ENCODE measurements around the gene GRIN2C.
A peak's percentile ranks its signal among the peaks of the same experiment; 100 is the strongest.

Gene GRIN2C

DNA sequence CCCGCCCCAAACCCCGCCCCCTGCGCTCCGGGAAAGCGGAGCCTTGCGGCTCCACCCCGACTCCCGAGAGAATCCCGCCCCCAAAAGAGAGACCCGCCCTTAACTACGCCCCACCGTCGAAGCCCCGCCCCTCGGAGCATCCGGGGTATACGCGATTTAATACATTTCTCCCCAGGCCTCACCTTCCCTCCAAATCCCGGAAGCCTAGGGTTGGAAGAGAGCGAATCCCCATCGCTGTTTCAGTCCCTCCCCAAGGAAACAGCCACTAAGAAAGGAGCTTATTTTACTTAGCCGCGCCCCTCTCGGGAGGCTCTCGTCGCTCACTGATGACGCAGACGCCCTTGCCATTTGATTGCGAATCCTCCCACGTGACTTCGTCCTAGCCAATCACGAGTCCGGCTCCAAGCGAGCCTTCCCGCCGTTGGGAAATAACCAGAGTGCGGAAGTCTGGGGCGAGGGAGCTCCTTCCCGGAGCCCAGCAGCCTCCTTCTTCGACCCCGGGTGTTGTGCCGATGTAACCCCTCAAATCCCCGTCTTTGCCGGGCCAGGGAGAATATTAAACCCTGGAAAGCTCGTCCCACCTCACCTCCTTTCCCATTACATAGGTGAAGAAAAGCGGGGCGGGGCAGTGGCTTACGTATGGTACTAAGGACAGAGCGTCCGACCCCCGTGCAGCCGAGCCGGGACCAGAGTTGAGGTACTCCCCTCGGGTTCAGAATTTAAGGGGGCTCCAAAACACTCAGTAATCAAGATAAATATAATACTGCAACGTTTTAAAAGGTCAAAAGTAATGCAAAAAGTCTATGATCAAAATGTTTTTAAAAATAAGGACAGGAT, 13.6 kb upstream of the GRIN2C start:
- Histone ChIP-seq H2AFZ (ENCODE audit: low read length) (peak overlapping the region; percentile 97), H2BK12ac (ENCODE audit: low read length) (no peak overlapping the region), H3K14ac (ENCODE audit: low read length) (no peak overlapping the region), H4K91ac (ENCODE audit: low read depth, low read length, poor library complexity) (no peak overlapping the region), H3K27ac (replicated peaks; ENCODE audit: low read length) (peak overlapping the region; percentile 14), H3K9me3 (replicated peaks in 1 of 2; ENCODE audit: control insufficient read depth in 2 of 2, insufficient read depth in 1 of 2, low read depth in 1 of 2, low read length in 2 of 2) (no peaks in the 10 kb centered on the region), H3K4me3 (ENCODE audit: low read length in 2 of 2) (peak overlapping the region; percentile 85 to 92), H2AK5ac (ENCODE audit: low read depth, low read length) (no peak overlapping the region), H2BK5ac (ENCODE audit: low read length) (peak overlapping the region; percentile 93), H3K4me2 (ENCODE audit: insufficient read depth, low read length, poor library complexity, severe bottlenecking) (peak overlapping the region; percentile 59), H2BK120ac (ENCODE audit: low read depth, low read length) (no peak overlapping the region), H3K23ac (ENCODE audit: low read depth, low read length, poor library complexity) (peak overlapping the region; percentile 96), H3K36me3 (replicated peaks in 1 of 2; ENCODE audit: control insufficient read depth in 2 of 2, insufficient read depth in 2 of 2, low read length in 2 of 2) (peaks cover 5 to 30% of the 10 kb centered on the region in 2 donors), H3K18ac (ENCODE audit: low read length) (peak overlapping the region; percentile 76), H4K8ac (ENCODE audit: low read depth, low read length) (no peak overlapping the region), H3K27me3 (ENCODE audit: control insufficient read depth in 3 of 3, insufficient read depth in 3 of 3, low read depth in 1 of 3, low read length in 3 of 3) (peaks cover 0 to 23% (median 0%) of the 10 kb centered on the region in 3 experiments), H2BK15ac (ENCODE audit: low read length) (no peak overlapping the region), H3K9ac (ENCODE audit: low read depth, low read length, poor library complexity) (peak overlapping the region; percentile 75), H3K4ac (ENCODE audit: low read length) (no peak overlapping the region), H3K79me1 (ENCODE audit: low read depth, low read length) (peaks cover 7% of the 10 kb centered on the region), H3K4me1 (ENCODE audit: control insufficient read depth in 2 of 2, insufficient read depth in 1 of 2, low read depth in 1 of 2, low read length in 2 of 2) (peaks cover 14 to 15% of the 10 kb centered on the region in 2 donors)
- WGBS, 2 donors (ENCODE audit: extremely low coverage in 2 of 2, insufficient read length in 2 of 2, insufficient replicate concordance in 1 of 2) = no CpG with 5 or more reads among the region's 55 CpGs
- peak; percentile 100 for DNase-seq (ENCODE audit: low spot score)

DNA sequence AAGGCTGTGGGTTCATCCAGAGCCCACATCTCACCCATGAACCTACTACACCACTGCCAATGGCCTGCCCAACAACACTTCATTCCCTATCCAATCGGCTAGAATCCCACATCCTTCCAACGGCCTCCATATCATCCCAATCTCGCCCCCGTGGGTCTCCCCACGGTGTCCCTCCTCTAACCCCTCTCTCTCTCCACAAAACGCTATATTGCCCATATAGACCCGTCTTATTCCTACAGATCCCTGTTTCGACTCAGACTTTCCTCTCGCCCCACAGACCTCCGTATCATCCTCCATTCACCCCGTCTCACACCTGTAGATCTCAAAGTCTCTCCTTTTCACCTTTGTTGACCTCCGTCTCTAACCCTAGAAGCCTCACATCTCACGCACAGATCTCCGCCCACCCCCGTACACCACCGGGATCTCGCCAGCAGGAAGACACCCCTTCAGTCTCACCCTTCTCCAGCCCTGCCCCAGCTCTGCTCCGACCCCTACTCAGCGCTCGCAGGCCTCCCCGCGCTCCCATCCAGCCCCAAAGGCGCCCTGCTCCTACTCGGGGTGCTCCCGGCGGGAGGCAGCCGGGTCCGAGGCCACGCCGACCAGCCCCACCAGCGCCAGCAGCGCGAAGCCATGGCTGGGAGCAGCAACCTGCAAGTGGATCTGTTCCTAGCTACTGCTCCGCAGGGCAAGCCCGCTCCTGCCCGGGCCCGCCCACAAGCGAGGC, 12.8 kb upstream of the GRIN2C start, which contains the start of gene FDXR:
FDXR (minus strand) TSS at position 682 of the 724 bp plus-strand sequence; CDS start at position 632, 50 bp downstream.
- H2AK5ac ChIP-seq (ENCODE audit: low read depth, low read length) = peak within 1 kb of the TSS; percentile 23
- H4K91ac ChIP-seq (ENCODE audit: low read depth, low read length, poor library complexity) = no peak within 1 kb of the TSS
- peak within 1 kb of the TSS; percentile 99 for H3K9ac ChIP-seq (ENCODE audit: low read depth, low read length, poor library complexity)
- H2BK5ac ChIP-seq (ENCODE audit: low read length) = peak within 1 kb of the TSS; percentile 93
- H3K4ac ChIP-seq (ENCODE audit: low read length) = no peak within 1 kb of the TSS
- no peak for DNase-seq (ENCODE audit: low spot score)
- peaks cover 5 to 30% of the 10 kb centered on the region in 2 donors for H3K36me3 ChIP-seq (replicated peaks in 1 of 2; ENCODE audit: control insufficient read depth in 2 of 2, insufficient read depth in 2 of 2, low read length in 2 of 2)
- peaks cover 0 to 15% (median 0%) of the 10 kb centered on the region in 3 experiments for H3K27me3 ChIP-seq (ENCODE audit: control insufficient read depth in 3 of 3, insufficient read depth in 3 of 3, low read depth in 1 of 3, low read length in 3 of 3)
- H3K23ac ChIP-seq (ENCODE audit: low read depth, low read length, poor library complexity) = peak within 1 kb of the TSS; percentile 96
- H3K4me1 ChIP-seq (ENCODE audit: control insufficient read depth in 2 of 2, insufficient read depth in 1 of 2, low read depth in 1 of 2, low read length in 2 of 2) = peaks cover 14 to 15% of the 10 kb centered on the region in 2 donors
- peak within 1 kb of the TSS; percentile 75 for H3K27ac ChIP-seq (replicated peaks; ENCODE audit: low read length)
- H4K8ac ChIP-seq (ENCODE audit: low read depth, low read length) = no peak within 1 kb of the TSS
- peak within 1 kb of the TSS; percentile 100 for H3K14ac ChIP-seq (ENCODE audit: low read length)
- no peak within 1 kb of the TSS for H2BK12ac ChIP-seq (ENCODE audit: low read length)
- H3K79me1 ChIP-seq (ENCODE audit: low read depth, low read length) = peaks cover 7% of the 10 kb centered on the region
- peak within 1 kb of the TSS; percentile 91 for H2BK15ac ChIP-seq (ENCODE audit: low read length)
- peak within 1 kb of the TSS; percentile 99 for H3K18ac ChIP-seq (ENCODE audit: low read length)
- H3K4me2 ChIP-seq (ENCODE audit: insufficient read depth, low read length, poor library complexity, severe bottlenecking) = peak within 1 kb of the TSS; percentile 89
- H3K9me3 ChIP-seq (replicated peaks in 1 of 2; ENCODE audit: control insufficient read depth in 2 of 2, insufficient read depth in 1 of 2, low read depth in 1 of 2, low read length in 2 of 2) = no peaks in the 10 kb centered on the region
- H2BK120ac ChIP-seq (ENCODE audit: low read depth, low read length) = peak within 1 kb of the TSS; percentile 76
- peak within 1 kb of the TSS; percentile 92 to 95 for H3K4me3 ChIP-seq (ENCODE audit: low read length in 2 of 2)
- WGBS, 2 donors (ENCODE audit: extremely low coverage in 2 of 2, insufficient read length in 2 of 2, insufficient replicate concordance in 1 of 2) = no CpG with 5 or more reads among the region's 38 CpGs
- H2AFZ ChIP-seq (ENCODE audit: low read length) = peak within 1 kb of the TSS; percentile 97

DNA sequence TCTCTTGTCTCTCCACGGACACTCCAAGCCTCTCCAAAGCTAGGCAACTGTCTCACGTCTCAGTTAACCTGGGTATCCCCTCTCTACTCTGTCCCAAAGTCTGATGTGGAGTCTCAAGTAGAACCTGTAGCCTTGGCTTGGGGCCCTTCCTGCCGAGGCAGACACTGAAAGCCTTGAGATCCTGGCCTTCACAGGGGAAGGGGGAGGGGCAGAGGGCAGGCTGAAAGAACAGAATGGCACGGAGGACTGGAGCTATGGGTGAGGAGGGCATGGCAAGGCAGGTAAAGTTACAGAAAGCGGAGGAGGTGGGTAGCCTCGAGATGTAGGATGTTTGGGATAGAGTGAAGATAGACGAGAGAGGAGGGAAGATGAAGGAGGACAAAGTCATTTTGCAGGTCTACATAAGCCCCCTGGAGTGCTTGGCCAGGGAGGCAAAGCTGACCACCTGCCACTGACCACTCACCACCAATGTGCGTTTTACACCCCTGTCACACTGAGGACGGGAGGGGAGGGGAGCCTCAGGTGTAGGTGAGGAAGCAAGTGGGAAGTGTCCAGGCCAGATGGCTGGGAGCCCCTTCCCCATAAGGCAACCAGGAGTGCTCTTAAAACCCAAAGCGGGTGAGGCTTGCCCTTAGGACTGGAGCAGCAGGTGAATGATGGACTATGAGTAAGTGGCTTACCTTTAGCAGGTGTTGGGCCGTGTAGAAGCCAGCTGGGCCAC, 11.8 kb upstream of the GRIN2C start:
- Histone ChIP-seq H3K23ac (ENCODE audit: low read depth, low read length, poor library complexity) (no peak overlapping the region), H3K27ac (replicated peaks; ENCODE audit: low read length) (no peak overlapping the region), H3K4ac (ENCODE audit: low read length) (no peak overlapping the region), H4K8ac (ENCODE audit: low read depth, low read length) (no peak overlapping the region), H2BK15ac (ENCODE audit: low read length) (no peak overlapping the region), H3K14ac (ENCODE audit: low read length) (no peak overlapping the region), H2AFZ (ENCODE audit: low read length) (no peak overlapping the region), H3K4me1 (ENCODE audit: control insufficient read depth in 2 of 2, insufficient read depth in 1 of 2, low read depth in 1 of 2, low read length in 2 of 2) (peaks cover 14 to 15% of the 10 kb centered on the region in 2 donors), H3K36me3 (replicated peaks in 1 of 2; ENCODE audit: control insufficient read depth in 2 of 2, insufficient read depth in 2 of 2, low read length in 2 of 2) (peaks cover 5 to 34% of the 10 kb centered on the region in 2 donors), H2BK5ac (ENCODE audit: low read length) (peak overlapping the region; percentile 9), H3K4me3 (ENCODE audit: low read length in 2 of 2) (peak overlapping the region; percentile 2 to 92), H2BK120ac (ENCODE audit: low read depth, low read length) (no peak overlapping the region), H2AK5ac (ENCODE audit: low read depth, low read length) (peak overlapping the region; percentile 23), H3K4me2 (ENCODE audit: insufficient read depth, low read length, poor library complexity, severe bottlenecking) (peak overlapping the region; percentile 89), H2BK12ac (ENCODE audit: low read length) (no peak overlapping the region), H3K9me3 (replicated peaks in 1 of 2; ENCODE audit: control insufficient read depth in 2 of 2, insufficient read depth in 1 of 2, low read depth in 1 of 2, low read length in 2 of 2) (no peaks in the 10 kb centered on the region), H3K27me3 (ENCODE audit: control insufficient read depth in 3 of 3, insufficient read depth in 3 of 3, low read depth in 1 of 3, low read length in 3 of 3) (peaks cover 0 to 10% (median 0%) of the 10 kb centered on the region in 3 experiments), H3K18ac (ENCODE audit: low read length) (no peak overlapping the region), H4K91ac (ENCODE audit: low read depth, low read length, poor library complexity) (no peak overlapping the region), H3K79me1 (ENCODE audit: low read depth, low read length) (peaks cover 7% of the 10 kb centered on the region), H3K9ac (ENCODE audit: low read depth, low read length, poor library complexity) (peak overlapping the region; percentile 64)
- no peak for DNase-seq (ENCODE audit: low spot score)
- 100% methylated on average over 3 of the region's 11 CpGs; no CpG with 5 or more reads in 1 of the 2 donors for WGBS, 2 donors (ENCODE audit: extremely low coverage in 2 of 2, insufficient read length in 2 of 2, insufficient replicate concordance in 1 of 2)

All from neuronal stem cell (in vitro differentiated cells).